Caco-2 (cell line): ENCODE results near the gene MORN5. TPM values are rescaled to one million over a fixed set of nuclear protein-coding genes. Genes with fewer than 3 reads are reported as not detected.

Source experiments
- BruUV-seq: library from RNA; stranded (reverse); fragments of 400-500 nt; replicated peaks from 2 replicates; lab custom pipeline; 2021; lab: Mats Ljungman, UMichigan
- CTCF ChIA-PET: fragments of 300-600 bp; sonication (Branson Sonifier 250); formaldehyde crosslinking; loops from one replicate; lab custom pipeline; 2022; ENCODE audit warnings: antibody characterized with exemption; lab: Charles Lee
- POLR2A ChIA-PET: fragments of 300-600 bp; sonication (Branson Sonifier 250); formaldehyde crosslinking; loops from one replicate; lab custom pipeline; 2022; ENCODE audit warnings: antibody characterized with exemption; lab: Charles Lee
- DNase-seq, 2 experiments: peaks; one replicate each; pipeline versions ENCODE4 v3.0.0 to v3.0.0-alpha.2; 2020 to 2022
- H3K27me3 ChIP-seq: replicated peaks from 2 replicates; pipeline ENCODE4 v1.6.0; 2011; ENCODE audit warnings: low read length; ENCODE audit not compliant: control insufficient read depth, insufficient read depth
- H3K36me3 ChIP-seq: 2 replicates; pipeline ENCODE4 v1.5.1; 2011; ENCODE audit warnings: low read length; ENCODE audit not compliant: control insufficient read depth, insufficient read depth
- H3K4me1 ChIP-seq: fragments of 250-450 bp; sonication (Bioruptor Pico); 2 replicates; pipeline ENCODE4 v1.5.1; 2020; ENCODE audit warnings: mild to moderate bottlenecking
- H3K4me3 ChIP-seq: 2 replicates; pipeline ENCODE4 v1.5.1; 2011; ENCODE audit warnings: low read depth, mild to moderate bottlenecking, control low read depth, low read length
- H3K9me3 ChIP-seq: fragments of 250-450 bp; sonication (Bioruptor Pico); 2 replicates; pipeline ENCODE4 v1.5.1; 2020; ENCODE audit warnings: mild to moderate bottlenecking, moderate library complexity
- H3K27ac Mint-ChIP-seq: one replicate; pipeline ENCODE4 v1.8.0; 2022; ENCODE audit warnings: mixed read lengths; ENCODE audit not compliant: unreplicated experiment
- H3K27me3 Mint-ChIP-seq: one replicate; pipeline ENCODE4 v1.8.0; 2022; ENCODE audit warnings: mixed read lengths; ENCODE audit not compliant: insufficient read depth, unreplicated experiment
- H3K36me3 Mint-ChIP-seq: one replicate; pipeline ENCODE4 v1.8.0; 2022; ENCODE audit warnings: mild to moderate bottlenecking, mixed read lengths; ENCODE audit not compliant: insufficient read depth, unreplicated experiment
- H3K4me1 Mint-ChIP-seq: one replicate; pipeline ENCODE4 v1.8.0; 2022; ENCODE audit warnings: low read depth, mixed read lengths; ENCODE audit not compliant: unreplicated experiment
- H3K4me3 Mint-ChIP-seq: one replicate; pipeline ENCODE4 v1.8.0; 2022; ENCODE audit warnings: mild to moderate bottlenecking, moderate library complexity, mixed read lengths; ENCODE audit not compliant: unreplicated experiment
- H3K9me3 Mint-ChIP-seq: one replicate; pipeline ENCODE4 v1.8.0; 2022; ENCODE audit warnings: mixed read lengths; ENCODE audit not compliant: unreplicated experiment
- CTCF ChIP-seq, 2 experiments: fragments of 200-600 bp in 1 of 2; IDR thresholded peaks; 1 replicate in 1 of 2; 2 replicates in 1 of 2; pipeline versions ENCODE4 v1.5.1 to v1.8.0; 2011 to 2022; ENCODE audit warnings: antibody characterized with exemption in 1 of 2, control low read depth in 1 of 2, inconsistent platforms in 1 of 2, low read depth in 1 of 2, low read length in 1 of 2, mild to moderate bottlenecking in 1 of 2, moderate library complexity in 1 of 2; ENCODE audit not compliant: insufficient read depth in 1 of 2, severe bottlenecking in 1 of 2, unreplicated experiment in 1 of 2
- intact Hi-C: fragments of 100-400 bp; cut with micrococcal nuclease; formaldehyde crosslinking; loops from one replicate; pipeline ENCODE4 v1.10.0; 2022; ENCODE audit not compliant: unreplicated experiment
- total RNA-seq: library from RNA; stranded (reverse); gene quantifications from 2 replicates; pipeline ENCODE4 v1.2.3, GENCODE V29; 2022

The MORN5 gene
- total RNA-seq, 1 experiment from 2014 or later: not detected

DNA sequence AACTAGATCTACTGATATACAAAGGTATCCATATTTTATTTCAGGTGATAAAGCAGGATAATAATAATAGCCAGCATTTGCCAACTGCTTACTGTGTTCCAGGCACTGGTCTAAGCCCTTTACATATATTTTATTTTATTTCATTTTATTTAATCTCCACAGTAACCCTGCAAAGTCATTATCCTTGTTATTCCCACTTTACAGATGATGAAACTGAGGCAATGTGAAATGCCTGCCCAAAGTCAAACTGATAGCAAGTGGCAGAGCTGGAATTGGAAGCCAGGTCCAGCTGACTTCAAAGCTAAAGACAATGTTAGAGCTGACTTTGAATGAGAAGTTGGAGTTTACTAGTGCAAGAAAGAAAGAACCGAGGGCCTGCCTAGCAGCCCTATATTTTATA lies 24.8 kb downstream of the MORN5 start:
- no peak overlapping the region for H3K4me3 ChIP-seq
- DNase-seq: no peak
- intact Hi-C loops: no loop called here
- no peaks in the 10 kb centered on the region for H3K36me3 ChIP-seq
- no peaks in the 10 kb centered on the region for H3K27me3 ChIP-seq
- ChIA-PET CTCF (no interaction called here), POLR2A (no interaction called here)
- H3K4me1 ChIP-seq: peaks cover 19% of the 10 kb centered on the region
- Mint-ChIP-seq H3K27ac (no peak overlapping the region), H3K4me1 (no peaks in the 10 kb centered on the region), H3K36me3 (no peaks in the 10 kb centered on the region), H3K27me3 (no peaks in the 10 kb centered on the region), H3K9me3 (no peaks in the 10 kb centered on the region), H3K4me3 (no peak overlapping the region)
- TF ChIP-seq CTCF (IDR thresholded peaks at IDR 0.05; ENCODE audit: insufficient read depth in 1 of 2, low read depth in 1 of 2, low read length in 1 of 2, severe bottlenecking in 1 of 2, unreplicated experiment in 1 of 2): no peak
- no peaks in the 10 kb centered on the region for H3K9me3 ChIP-seq
- no TSS peak for BruUV-seq

GRCh38 chr9:122186301-122186700 lies 26.6 kb downstream of the MORN5 start:
- no TSS peak for BruUV-seq
- peak in 1 of 2 experiments; percentile 28 for DNase-seq
- peak in 1 of 2 experiments; percentile 21 for TF ChIP-seq CTCF (IDR thresholded peaks at IDR 0.05; ENCODE audit: insufficient read depth in 1 of 2, low read depth in 1 of 2, low read length in 1 of 2, severe bottlenecking in 1 of 2, unreplicated experiment in 1 of 2)
- Mint-ChIP-seq H3K27me3 (no peaks in the 10 kb centered on the region), H3K4me3 (no peak overlapping the region), H3K9me3 (no peaks in the 10 kb centered on the region), H3K36me3 (no peaks in the 10 kb centered on the region), H3K4me1 (no peaks in the 10 kb centered on the region), H3K27ac (no peak overlapping the region)
- no peaks in the 10 kb centered on the region for H3K36me3 ChIP-seq
- intact Hi-C loops: no loop called here
- no peaks in the 10 kb centered on the region for H3K27me3 ChIP-seq
- H3K9me3 ChIP-seq: no peaks in the 10 kb centered on the region
- POLR2A ChIA-PET: no interaction called here
- no peak overlapping the region for H3K4me3 ChIP-seq
- H3K4me1 ChIP-seq: 0 out of 2 replicates have a peak, but pooled peaks cover 1% of the 10 kb centered on the region
- CTCF ChIA-PET: no interaction called here

DNA sequence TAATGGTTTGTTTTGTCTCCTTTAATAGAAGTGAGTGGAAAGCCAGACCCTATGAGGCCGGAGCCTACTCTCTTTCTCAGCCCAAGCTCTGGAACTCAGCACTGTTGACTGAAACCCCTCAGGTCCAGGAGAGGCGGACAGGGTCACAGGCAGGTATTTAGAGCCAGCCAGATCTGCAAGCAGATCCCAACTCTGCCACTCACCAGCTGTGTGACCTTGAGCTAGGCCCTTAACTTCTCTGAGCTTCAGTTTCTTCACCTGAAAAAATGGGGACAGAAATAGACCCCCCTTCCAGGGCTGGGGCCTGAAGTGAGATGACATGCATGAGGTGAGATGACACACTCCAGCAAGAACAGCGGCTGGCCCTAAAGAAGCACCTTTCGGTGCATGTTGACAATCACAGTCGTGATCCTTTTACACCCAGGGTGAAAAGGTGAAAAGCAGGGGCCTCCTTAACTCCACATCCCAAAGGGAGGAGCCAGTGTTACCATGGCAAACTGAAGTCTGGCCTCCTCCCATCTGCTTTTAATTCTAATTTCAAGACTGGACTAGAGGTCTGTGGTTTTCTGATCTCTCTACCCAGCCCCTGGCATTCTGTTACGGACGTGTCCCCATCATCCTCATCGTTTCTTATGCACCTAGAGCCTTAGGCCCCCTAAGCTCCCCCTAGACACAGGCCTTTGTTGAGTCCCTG lies 27.2 kb downstream of the MORN5 start:
- Mint-ChIP-seq H3K27ac (no peak overlapping the region), H3K9me3 (no peaks in the 10 kb centered on the region), H3K4me1 (no peaks in the 10 kb centered on the region), H3K27me3 (no peaks in the 10 kb centered on the region), H3K36me3 (no peaks in the 10 kb centered on the region), H3K4me3 (no peak overlapping the region)
- no peaks in the 10 kb centered on the region for H3K27me3 ChIP-seq
- no peaks in the 10 kb centered on the region for H3K9me3 ChIP-seq
- H3K4me3 ChIP-seq: no peak overlapping the region
- intact Hi-C loops: no loop called here
- CTCF ChIA-PET: no interaction called here
- no peak for TF ChIP-seq CTCF (IDR thresholded peaks at IDR 0.05; ENCODE audit: insufficient read depth in 1 of 2, low read depth in 1 of 2, low read length in 1 of 2, severe bottlenecking in 1 of 2, unreplicated experiment in 1 of 2)
- POLR2A ChIA-PET: no interaction called here
- no peaks in the 10 kb centered on the region for H3K36me3 ChIP-seq
- no TSS peak for BruUV-seq
- no peak for DNase-seq
- no peaks in the 10 kb centered on the region for H3K4me1 ChIP-seq
